ENCODE measurements around the gene FUCA1.

- TF ChIP-seq POLR2AphosphoS5 (IDR thresholded peaks at IDR 0.05): no peak
- TF ChIP-seq CTCF (IDR thresholded peaks at IDR 0.05): no peak
- TF ChIP-seq POLR2A (IDR thresholded peaks at IDR 0.05): no peak
- TF ChIP-seq EP300 (IDR thresholded peaks at IDR 0.05; ENCODE audit: low read depth): no peak
Observed at GRCh38 chr1:23838401-23838866, 29.7 kb downstream of the FUCA1 start.

All from transverse colon (tissue), 4 donors.